TTC549 (cell line): ENCODE data around the gene NPPA.
"Not testable (repeated sequence)": the region's sequence is repeated elsewhere in the genome, so short reads cannot be mapped to it uniquely, and the experiment has no call there.

Source experiments
- FAIRE-seq: peaks from 2 replicates; lab custom pipeline; 2012; peaks lifted over from hg19 to GRCh38; lab: Jason Lieb, UNC

The NPPA gene

DNA sequence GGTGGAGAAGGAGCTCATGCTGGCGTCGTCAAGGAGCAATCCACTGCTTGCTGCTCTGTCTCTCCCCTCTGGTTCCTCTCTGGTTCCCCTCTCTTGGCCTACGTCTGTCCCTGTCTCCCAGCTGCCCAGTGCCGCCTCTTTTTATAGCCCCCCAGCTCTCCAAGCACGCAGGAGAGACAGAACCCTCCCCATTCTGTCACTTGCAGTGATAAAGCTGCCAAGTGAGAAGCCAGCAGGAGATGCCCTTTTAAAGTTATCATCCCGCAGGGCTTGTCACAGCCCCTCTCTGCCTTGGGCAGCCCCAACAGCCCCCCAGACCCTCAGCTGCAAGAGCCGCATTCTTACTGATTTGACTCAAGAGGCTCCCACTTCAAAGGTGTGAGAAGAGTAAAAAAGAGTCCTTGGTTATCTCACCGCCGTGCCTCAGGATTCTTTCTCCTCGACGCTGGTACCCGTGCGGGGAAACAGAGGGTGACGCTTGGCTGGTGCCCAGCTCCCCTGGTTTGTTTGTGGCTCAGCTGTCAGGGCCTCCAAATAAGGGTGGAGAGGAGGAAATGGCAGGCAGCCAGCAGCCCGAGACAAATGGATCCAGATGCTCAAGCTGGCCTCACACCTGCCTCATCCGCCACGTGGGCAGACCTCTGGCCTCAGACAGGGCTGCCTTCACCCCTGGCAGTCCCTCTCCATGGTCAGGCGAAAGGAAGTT, at the start of gene NPPA:
Gene NPPA, minus strand, starts transcription at position 117 of the 706 bp plus-strand sequence. Its CDS starts 99 bp downstream, at position 18.
- FAIRE-seq: no peak

- FAIRE-seq: not testable (repeated sequence)
Observed at GRCh38 chr1:11894501-11894900, 46.9 kb upstream of the NPPA start.

DNA sequence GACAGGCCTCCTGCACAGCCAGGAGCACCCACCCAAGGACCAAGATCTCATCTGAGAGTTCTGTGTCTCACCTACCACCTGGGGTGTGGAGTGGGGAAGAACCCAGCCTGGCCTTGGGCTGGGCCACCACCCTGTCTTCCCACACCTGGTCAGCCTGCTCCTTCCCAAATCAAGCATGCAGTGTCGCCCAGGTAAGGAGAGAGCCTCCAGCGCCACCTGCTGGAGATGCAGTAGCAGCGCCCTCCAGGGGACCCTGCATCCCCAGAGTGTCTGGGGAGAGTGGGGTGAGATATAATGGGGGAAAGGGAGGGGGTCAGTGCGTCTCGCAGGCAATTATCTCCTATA, 46.3 kb upstream of the NPPA start:
- FAIRE-seq: no peak

GRCh38 chr1:11891433-11892186, 44.0 kb upstream of the NPPA start:
- FAIRE-seq: no peak

DNA sequence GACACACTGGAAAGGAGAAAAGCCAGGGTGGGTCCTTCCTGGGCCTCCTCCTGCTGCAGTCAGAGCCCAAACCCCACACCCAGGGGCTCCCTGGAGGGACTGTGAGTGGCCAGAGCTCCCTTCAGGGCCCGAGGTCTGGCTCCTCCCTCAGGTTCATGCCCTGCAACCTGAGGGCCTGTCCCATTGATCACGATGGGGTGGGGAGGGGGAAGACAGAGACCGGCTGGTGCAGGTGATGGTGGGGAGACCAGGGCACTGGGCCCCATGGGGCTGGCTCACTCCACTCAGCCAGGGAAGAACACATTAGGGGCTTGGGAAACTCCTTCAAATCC, 41.3 kb upstream of the NPPA start:
- FAIRE-seq: no peak

DNA sequence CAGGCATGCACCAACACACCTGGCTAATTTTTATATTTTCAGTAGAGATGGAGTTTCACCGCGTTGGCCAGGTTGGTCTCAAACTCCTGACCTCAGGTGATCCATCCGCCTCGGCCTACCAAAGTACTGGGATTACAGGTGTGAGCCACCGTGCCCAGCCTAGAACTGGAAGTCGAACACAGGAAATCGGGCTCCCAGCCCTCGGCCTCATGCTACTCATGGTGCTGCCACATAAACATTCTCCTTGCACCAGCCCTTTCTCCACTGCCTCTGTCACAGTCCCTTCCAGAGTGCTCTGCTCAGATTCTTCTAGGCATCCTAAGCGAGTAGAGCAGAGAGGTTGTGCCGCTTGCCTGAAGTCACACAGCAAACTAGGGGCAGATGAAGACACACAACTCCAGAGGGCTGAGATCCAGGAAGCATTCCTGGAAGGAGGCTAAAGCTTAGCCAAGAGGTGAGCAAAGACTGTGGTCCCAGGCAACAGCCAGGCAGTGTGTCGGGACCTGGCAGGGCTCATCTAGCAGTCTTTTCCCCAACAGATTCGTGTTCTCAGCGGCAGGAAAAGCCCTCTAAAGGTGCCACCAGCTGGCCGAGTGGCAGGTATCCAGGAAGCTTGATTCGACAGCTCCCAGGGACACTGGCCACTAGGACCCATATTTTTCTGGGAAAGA, 40.8 kb upstream of the NPPA start:
- FAIRE-seq: no peak

DNA sequence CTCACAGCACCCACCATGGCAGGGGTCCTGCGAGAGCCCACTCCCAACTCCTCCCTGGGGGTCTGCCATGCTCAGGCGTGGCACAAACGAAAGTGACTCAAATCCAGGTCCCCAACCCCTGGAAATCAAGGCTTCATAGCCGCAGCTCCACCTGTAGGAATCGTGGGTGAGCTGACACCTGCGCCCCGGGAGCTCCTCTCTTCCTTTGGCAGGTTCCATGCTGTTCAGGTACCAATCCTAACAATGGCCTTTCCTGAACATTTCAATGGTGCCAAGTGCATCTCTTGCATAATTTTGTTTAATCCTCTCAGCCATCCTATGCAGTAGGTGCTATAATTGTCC, 40.1 kb upstream of the NPPA start:
- FAIRE-seq: no peak

GRCh38 chr1:11886986-11887665, 39.5 kb upstream of the NPPA start:
- no peak for FAIRE-seq

GRCh38 chr1:11885916-11886315, 38.3 kb upstream of the NPPA start:
- no peak for FAIRE-seq

- FAIRE-seq: no peak
Observed at GRCh38 chr1:11882814-11883538, 35.4 kb upstream of the NPPA start.

DNA sequence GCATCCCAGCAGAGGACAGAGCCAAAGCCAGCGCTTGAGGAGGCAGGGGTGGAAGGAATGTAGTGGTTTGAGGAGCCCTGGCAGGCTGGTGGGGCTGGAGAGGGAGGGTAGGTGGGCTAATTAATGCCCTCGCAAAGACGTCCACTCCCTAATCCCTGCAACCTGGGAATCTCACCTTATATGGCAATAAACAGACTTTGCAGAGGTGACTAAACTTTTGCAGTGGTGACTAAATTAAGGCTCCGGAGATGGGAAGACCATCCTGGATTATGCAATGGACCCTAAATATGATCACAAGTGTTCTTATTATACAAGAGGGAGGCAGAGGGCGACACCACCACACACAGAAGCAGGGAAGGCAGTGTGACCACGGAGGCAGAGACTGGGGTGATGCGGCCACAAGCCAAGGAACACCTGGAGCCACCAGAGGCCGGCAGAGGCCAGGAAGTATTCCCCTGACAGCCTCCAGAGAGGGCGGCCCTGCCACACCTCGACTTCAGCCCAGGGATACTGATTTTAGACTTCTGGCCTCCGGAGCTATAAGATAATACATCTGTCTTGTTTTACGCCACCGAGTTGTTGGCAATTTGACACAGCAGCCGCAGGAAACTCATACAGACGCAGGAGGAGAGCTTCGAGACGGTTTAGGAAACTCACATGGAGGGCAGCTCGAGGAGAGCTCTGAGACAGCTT, 34.3 kb upstream of the NPPA start:
- FAIRE-seq: no peak

- FAIRE-seq: no peak
Observed at GRCh38 chr1:11880911-11881748, 33.5 kb upstream of the NPPA start.

- FAIRE-seq: no peak
Observed at GRCh38 chr1:11880181-11880575, 32.6 kb upstream of the NPPA start.

- FAIRE-seq: no peak
Observed at GRCh38 chr1:11879311-11880180, 32.0 kb upstream of the NPPA start.

GRCh38 chr1:11878891-11879190, 31.3 kb upstream of the NPPA start:
- FAIRE-seq: no peak

GRCh38 chr1:11878081-11878890, 30.7 kb upstream of the NPPA start:
- FAIRE-seq: no peak

GRCh38 chr1:11877074-11877473, 29.5 kb upstream of the NPPA start:
- FAIRE-seq: no peak

- FAIRE-seq: no peak
Observed at GRCh38 chr1:11875094-11875493, 27.5 kb upstream of the NPPA start.

DNA sequence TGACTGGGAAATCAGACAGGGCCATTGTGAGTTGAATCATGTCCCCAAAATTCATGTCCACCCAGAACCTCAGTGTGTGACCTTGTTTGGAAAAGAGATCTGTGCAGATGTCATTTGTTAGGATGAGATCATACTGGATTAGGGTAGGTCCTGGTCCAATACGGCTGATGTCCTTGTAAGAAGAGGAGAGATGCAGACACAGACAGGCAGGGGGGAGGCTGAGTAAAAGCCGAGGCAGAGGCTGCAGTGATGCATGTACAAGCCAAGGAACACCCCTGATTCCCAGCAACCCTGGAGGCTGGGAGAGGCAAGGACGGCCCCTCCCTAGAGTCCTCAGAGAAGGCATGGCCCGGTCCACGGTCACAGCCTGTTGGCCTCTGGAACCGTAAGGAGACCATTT, 27.0 kb upstream of the NPPA start:
- no peak for FAIRE-seq
